PFSK-1 (cell line): Measurements from ENCODE around the gene FAM3A.

Source experiments
- POLR2AphosphoS5 ChIP-seq: IDR thresholded peaks from 2 replicates; pipeline ENCODE4 v1.6.1; 2012; ENCODE audit warnings: low read depth, mild to moderate bottlenecking, control low read depth, low read length, moderate library complexity
- SIN3A ChIP-seq: IDR thresholded peaks from 2 replicates; pipeline ENCODE4 v1.6.1; 2012; ENCODE audit warnings: mild to moderate bottlenecking, low read length, moderate library complexity, borderline replicate concordance; ENCODE audit not compliant: insufficient read depth

GRCh38 chrX:154540897-154541535 lies 25.0 kb upstream of the FAM3A start:
- TF ChIP-seq POLR2AphosphoS5, result no peak
- TF ChIP-seq SIN3A, result no peak
